K562 (cell line): ENCODE results near the gene CPN2. TPM values are rescaled to one million over a fixed set of nuclear protein-coding genes. Genes with fewer than 3 reads are reported as not detected.

Experiments
- ATAC-seq: fragments of 200-7000 bp; cut with Tn5 transposase; 3 replicates; pipeline ENCODE4 v1.9.1; 2020; ENCODE audit warnings: moderate library complexity
- BruUV-seq: library from RNA; stranded (reverse); fragments of 400-500 nt; replicated peaks from 2 replicates; lab custom pipeline; 2021; lab: Mats Ljungman, UMichigan
- CTCF ChIA-PET: fragments of 300-600 bp; formaldehyde crosslinking; extraction: SDS; loops from one replicate; lab custom pipeline; 2021; ENCODE audit warnings: low intra/inter-chr PET ratio; lab: Yijun Ruan, JAX
- POLR2A ChIA-PET: fragments of 300-600, 350-650 bp; sonication (Branson Sonifier 250); formaldehyde crosslinking; extraction: SDS; loops from one replicate; lab custom pipeline; 2021; ENCODE audit warnings: antibody characterized with exemption, inconsistent platforms; lab: Yijun Ruan, JAX
- DNase-seq, 4 experiments: peaks; one replicate each; pipeline versions ENCODE4 v3.0.0 to v3.0.0-alpha.2; 2011 to 2018; ENCODE audit warnings: low spot score in 3 of 4, mixed read lengths in 3 of 4; ENCODE audit errors: extremely low read depth in 1 of 4
- FAIRE-seq: peaks from 2 replicates; lab custom pipeline; 2011; peaks lifted over from hg19 to GRCh38; lab: Jason Lieb, UNC
- H2AFZ ChIP-seq: 2 replicates; pipeline ENCODE4 v1.6.0; 2011; ENCODE audit warnings: low read depth, low read length, control low read depth, inconsistent platforms
- H3K27ac ChIP-seq: fragments of 200-600 bp; 3 replicates; pipeline ENCODE4 v1.8.0; 2011; ENCODE audit warnings: low read depth, mild to moderate bottlenecking, control low read depth, inconsistent platforms, low read length, moderate library complexity, mixed read lengths; ENCODE audit errors: extremely low read depth
- H3K27me3 ChIP-seq, 2 experiments: fragments of 300-600 bp in 1 of 2; 2 replicates in 1 of 2; 3 replicates in 1 of 2; pipeline versions ENCODE4 v1.6.0 to v1.8.0; 2011; ENCODE audit warnings: inconsistent platforms in 2 of 2, low read length in 2 of 2, mild to moderate bottlenecking in 1 of 2, mixed read lengths in 1 of 2, moderate library complexity in 1 of 2; ENCODE audit not compliant: control insufficient read depth in 2 of 2, insufficient read depth in 2 of 2
- H3K36me3 ChIP-seq: fragments of 300-600 bp; 3 replicates; pipeline ENCODE4 v1.8.0; 2011; ENCODE audit warnings: mild to moderate bottlenecking, low read length, inconsistent platforms; ENCODE audit not compliant: control insufficient read depth, insufficient read depth
- H3K4me1 ChIP-seq, 2 experiments: fragments of 200-600 bp in 1 of 2; replicated peaks in 1 of 2; 2 replicates in 1 of 2; 3 replicates in 1 of 2; pipeline versions ENCODE4 v1.5.1 to v1.8.0; 2011; ENCODE audit warnings: inconsistent platforms in 2 of 2, low read length in 2 of 2, mild to moderate bottlenecking in 1 of 2, mixed read lengths in 1 of 2, moderate library complexity in 1 of 2; ENCODE audit not compliant: control insufficient read depth in 2 of 2, insufficient read depth in 2 of 2
- H3K4me2 ChIP-seq: 2 replicates; pipeline ENCODE4 v1.6.1; 2011; ENCODE audit warnings: low read length, control low read depth, inconsistent platforms, mixed read lengths; ENCODE audit not compliant: insufficient read depth
- H3K4me3 ChIP-seq: fragments of 200-600 bp; sonication (generic), shearing (Covaris generic); 2 replicates; pipeline ENCODE4 v1.5.1; 2016; ENCODE audit warnings: control low read depth, inconsistent platforms
- H3K79me2 ChIP-seq: fragments of 200-600 bp; 3 replicates; pipeline ENCODE4 v1.8.0; 2011; ENCODE audit warnings: low read length, inconsistent platforms; ENCODE audit not compliant: control insufficient read depth, insufficient read depth
- H3K9ac ChIP-seq, 2 experiments: 2 replicates each; pipeline versions ENCODE4 v1.6.0 to v1.6.1; 2011; ENCODE audit warnings: low read depth in 2 of 2, low read length in 2 of 2, control low read depth in 1 of 2, inconsistent platforms in 1 of 2, mild to moderate bottlenecking in 1 of 2, mixed read lengths in 1 of 2; ENCODE audit not compliant: insufficient read depth in 1 of 2
- H3K9me1 ChIP-seq: one replicate; pipeline ENCODE4 v1.6.0; 2011; ENCODE audit warnings: inconsistent platforms, mild to moderate bottlenecking, low read length, moderate library complexity; ENCODE audit not compliant: control insufficient read depth, insufficient read depth
- H3K9me3 ChIP-seq: replicated peaks from 2 replicates; pipeline ENCODE4 v1.5.1; 2011; ENCODE audit warnings: low read depth, low read length, inconsistent platforms; ENCODE audit not compliant: control insufficient read depth, insufficient read depth
- H4K20me1 ChIP-seq: replicated peaks from 2 replicates; pipeline ENCODE4 v1.6.1; 2011; ENCODE audit warnings: low read length, inconsistent platforms, mixed read lengths; ENCODE audit not compliant: control insufficient read depth, insufficient read depth
- ATF2 ChIP-seq: sonication (generic); formaldehyde crosslinking; IDR thresholded peaks from 2 replicates; pipeline ENCODE4 v1.8.1; 2022; ENCODE audit warnings: missing genetic modification reagents
- BRD4 ChIP-seq: fragments of 200-600 bp; sonication (generic); IDR thresholded peaks from 2 replicates; pipeline ENCODE4 v1.6.1; 2017; ENCODE audit warnings: inconsistent platforms
- FOXP1 ChIP-seq: sonication (generic); formaldehyde crosslinking; IDR thresholded peaks from 2 replicates; pipeline ENCODE4 v1.8.0; 2022; ENCODE audit warnings: mild to moderate bottlenecking, missing genetic modification reagents
- HEY1 ChIP-seq: fragments of 250-450 bp; sonication (Bioruptor Pico); IDR thresholded peaks from 2 replicates; pipeline ENCODE4 v1.5.0; 2020; ENCODE audit warnings: mild to moderate bottlenecking, moderate library complexity, borderline replicate concordance
- HNRNPH1 ChIP-seq: fragments of 200-400 bp; formaldehyde crosslinking; optimal IDR thresholded peaks from 2 replicates; pipeline ENCODE3; 2017; ENCODE audit warnings: low read depth, mild to moderate bottlenecking, low read length, moderate library complexity
- ID3 ChIP-seq, 2 experiments: fragments of 250-450 bp in 1 of 2; fragments of 450-650 bp in 1 of 2; sonication (Bioruptor Pico) in 1 of 2; IDR thresholded peaks; 2 replicates each; pipeline versions ENCODE4 v1.6.1 to v1.8.0; 2016 to 2021; ENCODE audit warnings: mild to moderate bottlenecking in 2 of 2, moderate library complexity in 2 of 2, missing compliant biosample characterization in 1 of 2, missing genetic modification characterization in 1 of 2
- L3MBTL2 ChIP-seq: fragments of 450-650 bp; IDR thresholded peaks from 2 replicates; pipeline ENCODE4 v1.6.1; 2016; ENCODE audit warnings: mild to moderate bottlenecking, moderate library complexity
- MEF2A ChIP-seq: IDR thresholded peaks from 2 replicates; pipeline ENCODE4 v1.6.1; 2011; ENCODE audit warnings: low read depth, mild to moderate bottlenecking, low read length, moderate library complexity; ENCODE audit not compliant: control insufficient read depth
- PHF8 ChIP-seq: fragments of 200-600 bp; sonication (generic); IDR thresholded peaks from 2 replicates; pipeline ENCODE4 v1.6.1; 2012; ENCODE audit warnings: mixed run types, mild to moderate bottlenecking, inconsistent platforms, low read length, moderate library complexity, borderline replicate concordance
- ZBTB17 ChIP-seq: fragments of 450-650 bp; formaldehyde crosslinking; IDR thresholded peaks from 2 replicates; pipeline ENCODE4 v1.4.0; 2020; ENCODE audit warnings: mild to moderate bottlenecking
- ZFP1 ChIP-seq: fragments of 450-650 bp; formaldehyde crosslinking; IDR thresholded peaks from 2 replicates; pipeline ENCODE4 v1.4.0; 2020; ENCODE audit warnings: mild to moderate bottlenecking, mixed read lengths
- ZNF23 ChIP-seq: fragments of 250-450 bp; sonication (Bioruptor Pico); IDR thresholded peaks from 2 replicates; pipeline ENCODE4 v1.4.0; 2020; ENCODE audit warnings: mild to moderate bottlenecking
- WGBS: fragments of 100-300 bp; shearing (Covaris generic); methylation state at CpG from one replicate; pipeline ENCODE4 v1.1.6; 2016; ENCODE audit warnings: low coverage, mixed read lengths; ENCODE audit not compliant: insufficient coverage; ENCODE audit errors: missing lambda C conversion rate; 5-methylcytosine and 5-hydroxymethylcytosine counted together
- in situ Hi-C: fragments of 300-500 bp; cut with MboI; formaldehyde crosslinking; loops from 4 replicates; pipeline ENCODE4 v1.15.0; 2018; ENCODE audit warnings: inconsistent platforms, mixed read lengths
- intact Hi-C: fragments of 100-400 bp; cut with micrococcal nuclease; formaldehyde crosslinking; loops from 2 replicates; pipeline ENCODE4 v1.14.2; 2022
- polyA plus RNA-seq, 8 experiments: library from polyadenylated mRNA; depleted of rRNA in 4 of 8; stranded (reverse) in 5 of 8; unstranded in 3 of 8; fragments of >200 nt; fragmentation: Nextera tagmentation in 2 of 8; fragmentation: Illumina TruSeq in 1 of 8; extraction: Ambion mirVana in 2 of 8; extraction: Trizol in 1 of 8; gene quantifications; 2 replicates each; pipeline versions ENCODE4 v1.2.1 to v1.2.3, GENCODE V29; 2011 to 2014; ENCODE audit warnings: inconsistent platforms in 1 of 8, missing spikeins in 1 of 8
- total RNA-seq, 7 experiments: library from RNA; depleted of rRNA in 6 of 7; stranded (reverse); fragments of >200 nt in 6 of 7; fragmentation: Illumina TruSeq in 2 of 7; extraction: Trizol in 2 of 7; gene quantifications; 2 replicates each; pipeline versions ENCODE4 v1.2.1 to v1.2.3, GENCODE V29; 2011 to 2021; ENCODE audit warnings: low replicate concordance in 1 of 7

Gene CPN2
- total and polyA plus RNA-seq, 9 of the 15 experiments (the other 6 are each of a cell fraction or from before 2014, with no cell fraction given) = not detected

- POLR2A ChIA-PET = interaction anchor here (0.8 kb wide), 1 partner anchor 8 kb away, joined by 3 read pairs; no protein-coding TSS in a partner anchor
- peaks cover 10 to 30% of the 10 kb centered on the region in 2 experiments for H3K27me3 ChIP-seq
- peaks cover 4 to 5% of the 10 kb centered on the region in 2 experiments; a peak in 3 of 5 replicates for H3K4me1 ChIP-seq
- no peak overlapping the region for H3K4me2 ChIP-seq
- ATAC-seq (no peak), DNase-seq (no peak), FAIRE-seq (no peak)
- intact Hi-C loops = no loop called here
- in situ Hi-C loops = no loop called here
- H3K9me1 ChIP-seq = no peaks in the 10 kb centered on the region
- H3K9ac ChIP-seq = no peak overlapping the region
- BruUV-seq = no TSS peak
- no peak overlapping the region for H3K27ac ChIP-seq
- no peaks in the 10 kb centered on the region for H4K20me1 ChIP-seq
- no peak overlapping the region for H2AFZ ChIP-seq
- H3K4me3 ChIP-seq = no peak overlapping the region
- CTCF ChIA-PET = no interaction called here
- H3K36me3 ChIP-seq = no peaks in the 10 kb centered on the region
- TF ChIP-seq BRD4 = no peak
- TF ChIP-seq FOXP1 (CRISPR knock-in tag) = no peak
- TF ChIP-seq HEY1 (CRISPR knock-in tag) = no peak
- peak; percentile 83 for TF ChIP-seq ZFP1
- no peak for TF ChIP-seq HNRNPH1
- TF ChIP-seq L3MBTL2 = no peak
- no peak for TF ChIP-seq ZNF23 (CRISPR knock-in tag)
- no peak for TF ChIP-seq PHF8
- TF ChIP-seq, all 486 proteins: peak for 1
- Histone ChIP-seq H3K9me3 (no peaks in the 10 kb centered on the region), H3K79me2 (no peaks in the 10 kb centered on the region)
Observed at GRCh38 chr3:194390835-194391234, 39.7 kb upstream of the CPN2 start.

GRCh38 chr3:194389269-194389668 lies 38.1 kb upstream of the CPN2 start:
- Histone ChIP-seq H3K9ac (no peak overlapping the region), H3K27me3 (peaks cover 18 to 43% of the 10 kb centered on the region in 2 experiments), H4K20me1 (no peaks in the 10 kb centered on the region), H3K9me1 (no peaks in the 10 kb centered on the region), H3K4me3 (no peak overlapping the region), H3K4me1 (no peaks in the 10 kb centered on the region; a peak in 1 of 5 replicates), H2AFZ (no peak overlapping the region), H3K79me2 (no peaks in the 10 kb centered on the region), H3K27ac (no peak overlapping the region), H3K36me3 (no peaks in the 10 kb centered on the region), H3K4me2 (no peak overlapping the region), H3K9me3 (no peaks in the 10 kb centered on the region)
- DNase-seq (no peak), FAIRE-seq (no peak), ATAC-seq (no peak)
- intact Hi-C loops (no loop called here), in situ Hi-C loops (no loop called here)
- TF ChIP-seq MEF2A (no peak), ID3 (CRISPR knock-in tag; IDR thresholded peaks at IDR 0.05) (no peak), ID3 (tag; IDR thresholded peaks at IDR 0.05) (no peak), ZBTB17 (CRISPR knock-in tag) (no peak), ATF2 (CRISPR knock-in tag) (no peak)
- POLR2A ChIA-PET = no interaction called here
- no TSS peak for BruUV-seq
- 20% methylated on average over 8 of the region's 8 CpGs for WGBS
- CTCF ChIA-PET = no interaction called here
